BLaER1 treated with 17β-estradiol and CSF1 and Interleukin-3, amounts not matched to agents 10 nM and 100 nM (cell line): Measurements from ENCODE around the gene MAN2A2.
"Not testable (repeated sequence)": the region's sequence is repeated elsewhere in the genome, so short reads cannot be mapped to it uniquely, and the experiment has no call there.

ENCODE experiments used
- H3K27ac ChIP-seq, 11 experiments: shearing (Covaris generic); formaldehyde crosslinking; 2 replicates each; pipeline ENCODE4 v1.8.1; 2022
- H3K27me3 ChIP-seq, 11 experiments: shearing (Covaris generic); formaldehyde crosslinking; 2 replicates each; pipeline ENCODE4 v1.8.1; 2022
- H3K36me3 ChIP-seq, 11 experiments: shearing (Covaris generic); formaldehyde crosslinking; 2 replicates each; pipeline ENCODE4 v1.8.1; 2022
- H3K4me1 ChIP-seq, 10 experiments: shearing (Covaris generic); formaldehyde crosslinking; 2 replicates each; pipeline ENCODE4 v1.8.1; 2022
- H3K4me2 ChIP-seq, 11 experiments: shearing (Covaris generic); formaldehyde crosslinking; 2 replicates each; pipeline ENCODE4 v1.8.1; 2022
- H3K4me3 ChIP-seq, 10 experiments: shearing (Covaris generic); formaldehyde crosslinking; 2 replicates each; pipeline ENCODE4 v1.8.1; 2022
- H3K9ac ChIP-seq, 11 experiments: shearing (Covaris generic); formaldehyde crosslinking; 2 replicates each; pipeline ENCODE4 v1.8.1; 2022
- H3K9me3 ChIP-seq, 11 experiments: shearing (Covaris generic); formaldehyde crosslinking; replicated peaks in 1 of 11; 2 replicates each; pipeline ENCODE4 v1.8.1; 2022
- H4K20me1 ChIP-seq, 11 experiments: shearing (Covaris generic); formaldehyde crosslinking; 2 replicates each; pipeline ENCODE4 v1.8.1; 2022
- Cebpa-rat ChIP-seq, 11 experiments: shearing (Covaris generic); IDR thresholded peaks; 2 replicates each; pipeline ENCODE4 v1.8.1; 2022

The MAN2A2 gene

GRCh38 chr15:90928106-90928505, 25.0 kb downstream of the MAN2A2 start:
- peak in 2 of 11 experiments; percentile 42 to 52; a peak in 3 of 22 replicates for TF ChIP-seq Cebpa-rat (IDR thresholded peaks at IDR 0.05)

GRCh38 chr15:90929246-90930019, 26.3 kb downstream of the MAN2A2 start:
- H3K9me3 ChIP-seq = no peaks in the 10 kb centered on the region

More at GRCh38 chr15:90928106-90928505, 25.0 kb downstream of the MAN2A2 start:
- H4K20me1 ChIP-seq, H3K27me3 ChIP-seq, H3K9me3 ChIP-seq, H3K4me3 ChIP-seq: not testable (repeated sequence)
- peak overlapping the region; percentile 89 to 100 (median 96); a peak in 21 of 22 replicates for H3K4me2 ChIP-seq
- H3K36me3 ChIP-seq = peaks cover 0 to 12% (median 0%) of the 10 kb centered on the region in 11 experiments; a peak in 3 of 22 replicates
- H3K27ac ChIP-seq = peak overlapping the region in 8 of 11 experiments; percentile 86 to 93 (median 91); a peak in 13 of 22 replicates
- H3K4me1 ChIP-seq = peaks cover 36 to 45% (median 41%) of the 10 kb centered on the region in 10 experiments
- peak overlapping the region in 2 of 11 experiments; percentile 38 to 41; a peak in 3 of 22 replicates for H3K9ac ChIP-seq

GRCh38 chr15:90930861-90931574, 27.9 kb downstream of the MAN2A2 start:
- TF ChIP-seq Cebpa-rat (IDR thresholded peaks at IDR 0.05) = no peak
- Histone ChIP-seq H3K27me3 (no peaks in the 10 kb centered on the region), H4K20me1 (peaks cover 0 to 6% (median 5%) of the 10 kb centered on the region in 11 experiments; a peak in 16 of 22 replicates), H3K36me3 (peaks cover 0 to 2% (median 0%) of the 10 kb centered on the region in 11 experiments; a peak in 2 of 22 replicates), H3K4me1 (peaks cover 54 to 67% (median 65%) of the 10 kb centered on the region in 10 experiments), H3K4me2 (peak overlapping the region; percentile 89 to 100 (median 96)), H3K27ac (peak overlapping the region; percentile 79 to 93 (median 89); a peak in 21 of 22 replicates), H3K9ac (peak overlapping the region; percentile 80 to 94 (median 86); a peak in 21 of 22 replicates), H3K4me3 (peak overlapping the region; percentile 71 to 90 (median 80)), H3K9me3 (no peaks in the 10 kb centered on the region)

More at GRCh38 chr15:90929246-90930019, 26.3 kb downstream of the MAN2A2 start:
- TF ChIP-seq Cebpa-rat (IDR thresholded peaks at IDR 0.05) = no peak
- Histone ChIP-seq H3K27ac (peak overlapping the region; percentile 79 to 93 (median 89)), H4K20me1 (no peaks in the 10 kb centered on the region), H3K4me2 (peak overlapping the region; percentile 89 to 100 (median 96)), H3K4me3 (peak overlapping the region; percentile 64 to 90 (median 80)), H3K36me3 (0 out of 22 replicates have a peak, but pooled peaks cover 0 to under 1% (median 0%) of the 10 kb centered on the region in 11 experiments), H3K4me1 (peaks cover 47 to 57% (median 55%) of the 10 kb centered on the region in 10 experiments), H3K9ac (peak overlapping the region; percentile 80 to 94 (median 86)), H3K27me3 (no peaks in the 10 kb centered on the region)

GRCh38 chr15:90931575-90931827, 28.4 kb downstream of the MAN2A2 start:
- no peak for TF ChIP-seq Cebpa-rat (IDR thresholded peaks at IDR 0.05)
- Histone ChIP-seq H3K4me3 (peak overlapping the region; percentile 71 to 90 (median 80)), H4K20me1 (peaks cover 0 to 11% (median 10%) of the 10 kb centered on the region in 11 experiments; a peak in 16 of 22 replicates), H3K9me3 (no peaks in the 10 kb centered on the region), H3K4me1 (peaks cover 59 to 72% (median 70%) of the 10 kb centered on the region in 10 experiments), H3K4me2 (peak overlapping the region; percentile 89 to 100 (median 96)), H3K9ac (peak overlapping the region; percentile 80 to 94 (median 86); a peak in 21 of 22 replicates), H3K27me3 (no peaks in the 10 kb centered on the region), H3K36me3 (peaks cover 0 to 7% (median 4%) of the 10 kb centered on the region in 11 experiments; a peak in 8 of 22 replicates), H3K27ac (peak overlapping the region; percentile 64 to 93 (median 89); a peak in 21 of 22 replicates)

- Histone ChIP-seq H3K9ac (peak within 1 kb of the TSS; percentile 80 to 94 (median 86)), H3K9me3 (no peaks in the 10 kb centered on the region), H3K27me3 (no peaks in the 10 kb centered on the region), H3K27ac (peak within 1 kb of the TSS; percentile 64 to 93 (median 89)), H3K4me2 (peak within 1 kb of the TSS; percentile 89 to 100 (median 96)), H3K36me3 (peaks cover 2 to 13% (median 8%) of the 10 kb centered on the region in 11 experiments; a peak in 15 of 22 replicates), H4K20me1 (peaks cover 5 to 16% (median 14%) of the 10 kb centered on the region in 11 experiments; a peak in 16 of 22 replicates), H3K4me1 (peaks cover 64 to 77% (median 75%) of the 10 kb centered on the region in 10 experiments), H3K4me3 (peak within 1 kb of the TSS; percentile 71 to 90 (median 80))
- no peak for TF ChIP-seq Cebpa-rat (IDR thresholded peaks at IDR 0.05)
Observed at GRCh38 chr15:90931828-90932659, 28.9 kb downstream of the MAN2A2 start, which contains the start of gene HDDC3. Gene HDDC3 (minus strand): TSS chr15:90932549. CDS start chr15:90932540, 9 bp downstream.

GRCh38 chr15:90932660-90932991, 29.5 kb downstream of the MAN2A2 start:
- Histone ChIP-seq H4K20me1 (peaks cover 6 to 21% (median 17%) of the 10 kb centered on the region in 11 experiments; a peak in 16 of 22 replicates), H3K36me3 (peaks cover 8 to 18% (median 14%) of the 10 kb centered on the region in 11 experiments; a peak in 20 of 22 replicates), H3K4me1 (peaks cover 70 to 83% (median 79%) of the 10 kb centered on the region in 10 experiments), H3K9me3 (no peaks in the 10 kb centered on the region), H3K4me3 (peak overlapping the region; percentile 71 to 90 (median 80); a peak in 18 of 20 replicates), H3K27me3 (no peaks in the 10 kb centered on the region), H3K27ac (peak overlapping the region in 9 of 11 experiments; percentile 38 to 93 (median 91); a peak in 17 of 22 replicates), H3K4me2 (peak overlapping the region; percentile 89 to 100 (median 96)), H3K9ac (peak overlapping the region; percentile 80 to 94 (median 86); a peak in 19 of 22 replicates)
- no peak for TF ChIP-seq Cebpa-rat (IDR thresholded peaks at IDR 0.05)

GRCh38 chr15:90933301-90933700, 30.2 kb downstream of the MAN2A2 start:
- peaks cover 67 to 83% (median 76%) of the 10 kb centered on the region in 10 experiments for H3K4me1 ChIP-seq
- TF ChIP-seq Cebpa-rat (IDR thresholded peaks at IDR 0.05) = no peak
- H3K4me2 ChIP-seq = peak overlapping the region in 6 of 11 experiments; percentile 89 to 100 (median 97); a peak in 7 of 22 replicates

More at GRCh38 chr15:90933301-90933700, 30.2 kb downstream of the MAN2A2 start:
- Histone ChIP-seq H3K4me3 (no peak overlapping the region), H3K9ac (peak overlapping the region in 9 of 11 experiments; percentile 18 to 94 (median 86); a peak in 13 of 22 replicates), H3K27me3 (no peaks in the 10 kb centered on the region), H3K36me3 (peaks cover 15 to 25% (median 21%) of the 10 kb centered on the region in 11 experiments), H3K27ac (peak overlapping the region in 5 of 11 experiments; percentile 86 to 93 (median 91); a peak in 6 of 22 replicates), H3K9me3 (no peaks in the 10 kb centered on the region), H4K20me1 (peaks cover 6 to 27% (median 17%) of the 10 kb centered on the region in 11 experiments; a peak in 16 of 22 replicates)
